Tibial nerve (tissue), 3 donors: ENCODE results near the gene GBX1.

Experiments
- POLR2A ChIP-seq, 2 donors: fragments of 450-650 bp; IDR thresholded peaks; one replicate each; pipeline ENCODE4 v1.6.1; 2017; ENCODE audit warnings: antibody characterized with exemption in 2 of 2, mild to moderate bottlenecking in 2 of 2, moderate library complexity in 2 of 2
- TF ChIP-seq, protein P1 (sequence below), 5 experiments: fragments of 200-600 bp in 3 of 5; fragments of 450-650 bp in 2 of 5; sonication (generic) in 3 of 5; IDR thresholded peaks; one replicate each; pipeline ENCODE4 v1.5.1; 2016 to 2019; ENCODE audit warnings: antibody characterized with exemption in 5 of 5, mild to moderate bottlenecking in 3 of 5, moderate library complexity in 2 of 5

- TF ChIP-seq, protein P1, sequence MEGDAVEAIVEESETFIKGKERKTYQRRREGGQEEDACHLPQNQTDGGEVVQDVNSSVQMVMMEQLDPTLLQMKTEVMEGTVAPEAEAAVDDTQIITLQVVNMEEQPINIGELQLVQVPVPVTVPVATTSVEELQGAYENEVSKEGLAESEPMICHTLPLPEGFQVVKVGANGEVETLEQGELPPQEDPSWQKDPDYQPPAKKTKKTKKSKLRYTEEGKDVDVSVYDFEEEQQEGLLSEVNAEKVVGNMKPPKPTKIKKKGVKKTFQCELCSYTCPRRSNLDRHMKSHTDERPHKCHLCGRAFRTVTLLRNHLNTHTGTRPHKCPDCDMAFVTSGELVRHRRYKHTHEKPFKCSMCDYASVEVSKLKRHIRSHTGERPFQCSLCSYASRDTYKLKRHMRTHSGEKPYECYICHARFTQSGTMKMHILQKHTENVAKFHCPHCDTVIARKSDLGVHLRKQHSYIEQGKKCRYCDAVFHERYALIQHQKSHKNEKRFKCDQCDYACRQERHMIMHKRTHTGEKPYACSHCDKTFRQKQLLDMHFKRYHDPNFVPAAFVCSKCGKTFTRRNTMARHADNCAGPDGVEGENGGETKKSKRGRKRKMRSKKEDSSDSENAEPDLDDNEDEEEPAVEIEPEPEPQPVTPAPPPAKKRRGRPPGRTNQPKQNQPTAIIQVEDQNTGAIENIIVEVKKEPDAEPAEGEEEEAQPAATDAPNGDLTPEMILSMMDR (IDR thresholded peaks at IDR 0.05), result no peak
- TF ChIP-seq POLR2A (IDR thresholded peaks at IDR 0.05), result no peak
These were observed 48.5 kb downstream of the GBX1 start for GRCh38 chr7:151119055-151119415.
